Heart right ventricle (tissue), 16 donors: Measurements from ENCODE around the gene SLC19A2. TPM values are rescaled to one million over a fixed set of nuclear protein-coding genes. Genes with fewer than 3 reads are reported as not detected.

ENCODE experiments used
- ATAC-seq, 8 donors: fragments of 200-7000 bp; cut with Tn5 transposase; one replicate each; pipeline ENCODE4 v1.9.1; 2020; ENCODE audit warnings: mild to moderate bottlenecking in 8 of 8, moderate library complexity in 8 of 8, moderate number of reproducible peaks in 1 of 8
- DNase-seq, 2 donors: peaks; one replicate each; pipeline ENCODE4 v3.0.0-alpha.2; 2020
- H3K27ac ChIP-seq, 10 donors: fragments of 200-600 bp; sonication (generic) in 2 of 10; one replicate each; pipeline versions ENCODE4 v1.5.0 to v1.8.0; 2020 to 2022; ENCODE audit warnings: mild to moderate bottlenecking in 3 of 10
- H3K27me3 ChIP-seq, 7 donors: fragments of 200-600 bp; one replicate each; pipeline ENCODE4 v1.8.0; 2021 to 2022; ENCODE audit warnings: mild to moderate bottlenecking in 2 of 7
- H3K36me3 ChIP-seq, 9 donors: fragments of 200-600 bp; sonication (generic) in 1 of 9; one replicate each; pipeline versions ENCODE4 v1.5.0 to v1.8.0; 2020 to 2022; ENCODE audit warnings: mild to moderate bottlenecking in 2 of 9
- H3K4me1 ChIP-seq, 9 donors: fragments of 200-600 bp; sonication (generic) in 1 of 9; one replicate each; pipeline versions ENCODE4 v1.5.0 to v1.8.0; 2020 to 2022; ENCODE audit warnings: mild to moderate bottlenecking in 4 of 9
- H3K4me3 ChIP-seq, 10 donors: fragments of 200-600 bp; sonication (generic) in 2 of 10; one replicate each; pipeline versions ENCODE4 v1.5.0 to v1.8.0; 2020 to 2022; ENCODE audit warnings: mild to moderate bottlenecking in 7 of 10, moderate library complexity in 2 of 10
- H3K9me3 ChIP-seq, 11 donors: fragments of 200-600 bp in 10 of 11; sonication (generic) in 2 of 11; one replicate each; pipeline versions ENCODE4 v1.5.0 to v1.8.0; 2013 to 2022; ENCODE audit warnings: mild to moderate bottlenecking in 2 of 11, control low read depth in 1 of 11, moderate library complexity in 1 of 11
- CTCF ChIP-seq, 9 donors: fragments of 200-600 bp; sonication (generic) in 2 of 9; IDR thresholded peaks; one replicate each; pipeline versions ENCODE4 v1.5.0 to v1.8.0; 2021 to 2022; ENCODE audit warnings: antibody characterized with exemption in 9 of 9, mild to moderate bottlenecking in 5 of 9, moderate library complexity in 1 of 9
- WGBS, 2 donors: extraction: QIAGEN DNeasy Blood & Tissue Kit; methylation state at CpG; one replicate each; pipeline ENCODE4 v1.1.7; 2013; ENCODE audit warnings: inconsistent platforms in 1 of 2; 5-methylcytosine and 5-hydroxymethylcytosine counted together
- intact Hi-C, 10 donors: fragments of 100-400 bp; cut with DNase I; formaldehyde crosslinking; loops; one replicate each; pipeline versions ENCODE4 v1.11.1 to v1.14.2; 2022
- polyA plus RNA-seq, 2 donors: library from polyadenylated mRNA; stranded (reverse); fragments of 200-250 nt; gene quantifications; one replicate each; pipeline ENCODE4 v1.2.3, GENCODE V29; 2013
- total RNA-seq, 10 donors: library from RNA; stranded (reverse); fragmentation: NEBNext Ultra II Directional in 3 of 10; extraction: Animal tissue kit (Norgen Biotek cat#: 25700) in 3 of 10; gene quantifications; one replicate each; pipeline versions ENCODE4 v1.2.1 to v1.2.4, GENCODE V29; 2021 to 2023
- donor health status: Arrhythmogenic right ventricular cardiomyopathy.
- donor health status: ischemic (EF 13 %, LVEDD 7.1; RV severe dilation, severe dysfunction).
- donor health status: healthy with polysubstance abuse.
- donor health status: DM: no; HTN: yes; CAD: no.
- donor health status: DM: no; HTN: no; CAD: no.
- donor health status: ischemic (EF 25% LVEDD 6.9; RV normal size, moderate dysfunction).
- donor health status: ischemic (EF 25% LVEDD 5.7; RV mildly dilated, moderate dysfunction).
- donor health status: healthy.
- donor health status: DM: yes; HTN: yes; CAD: no.
- donor health status: Ischemic cardiomyopathy.
- donor health status: ischemic (EF 35%, LVEDD 5.7; RV mildly dilated, moderate dysfunction).
- donor health status: nonischemic (EF 11% LVEDD 7.7; RV severe dilation, severe dysfunction).
- donor health status: DM: yes; HTN: yes; CAD: no.
- donor health status: PGD.
- donor health status: ischemic (EF 29% LVEDD 5.4; RV normal size, mild dysfunction).
- donor health status: nonischemic (EF 23%, LVEDD 6.1; RV moderate dilation, normal function).

The SLC19A2 gene
- total and polyA plus RNA-seq, 12 donors = 7.6 to 43.2 (median 17.1) TPM

- peaks cover 0 to 10% (median 0%) of the 10 kb centered on the region in 9 donors for H3K4me1 ChIP-seq
- H3K27ac ChIP-seq = no peak overlapping the region
- TF ChIP-seq CTCF (IDR thresholded peaks at IDR 0.05) = no peak
- no peaks in the 10 kb centered on the region for H3K27me3 ChIP-seq
- no peak for ATAC-seq
- peaks cover 0 to 45% (median 0%) of the 10 kb centered on the region in 9 donors for H3K36me3 ChIP-seq
- WGBS, 2 donors = 97% methylated on average over 2 of the region's 2 CpGs
- intact Hi-C loops = no loop called here
- DNase-seq = no peak
- H3K9me3 ChIP-seq = no peaks in the 10 kb centered on the region
- no peak overlapping the region for H3K4me3 ChIP-seq
Measured at GRCh38 chr1:169517558-169518186, 31.9 kb upstream of the SLC19A2 start.

GRCh38 chr1:169515641-169516040, 29.9 kb upstream of the SLC19A2 start:
- no peaks in the 10 kb centered on the region for H3K27me3 ChIP-seq
- H3K9me3 ChIP-seq = no peaks in the 10 kb centered on the region
- H3K4me3 ChIP-seq = no peak overlapping the region
- ATAC-seq = no peak
- H3K27ac ChIP-seq = no peak overlapping the region
- intact Hi-C loops = no loop called here
- H3K4me1 ChIP-seq = peaks cover 0 to 16% (median 0%) of the 10 kb centered on the region in 9 donors
- no peak for DNase-seq
- TF ChIP-seq CTCF (IDR thresholded peaks at IDR 0.05) = no peak
- H3K36me3 ChIP-seq = peaks cover 0 to 39% (median 0%) of the 10 kb centered on the region in 9 donors

GRCh38 chr1:169514566-169515270, 29.0 kb upstream of the SLC19A2 start:
- Histone ChIP-seq H3K27me3 (no peaks in the 10 kb centered on the region), H3K4me1 (peaks cover 0 to 21% (median 0%) of the 10 kb centered on the region in 9 donors), H3K27ac (no peak overlapping the region), H3K36me3 (peaks cover 0 to 32% (median 0%) of the 10 kb centered on the region in 9 donors), H3K9me3 (no peaks in the 10 kb centered on the region), H3K4me3 (no peak overlapping the region)
- ATAC-seq = no peak
- 76 to 82% methylated on average over 2 of the region's 2 CpGs for WGBS, 2 donors
- intact Hi-C loops = no loop called here
- DNase-seq = no peak
- TF ChIP-seq CTCF (IDR thresholded peaks at IDR 0.05) = no peak

- Histone ChIP-seq H3K4me1 (peaks cover 0 to 35% (median 5%) of the 10 kb centered on the region in 9 donors), H3K27ac (peak overlapping the region in 2 of 10 donors; percentile 35 to 56), H3K36me3 (peaks cover 0 to 19% (median 0%) of the 10 kb centered on the region in 9 donors), H3K27me3 (no peaks in the 10 kb centered on the region), H3K9me3 (no peaks in the 10 kb centered on the region), H3K4me3 (no peak overlapping the region)
- intact Hi-C loops = no loop called here
- ATAC-seq (peak in 1 of 8 donors; percentile 66), DNase-seq (no peak)
- no peak for TF ChIP-seq CTCF (IDR thresholded peaks at IDR 0.05)
Measured at GRCh38 chr1:169513208-169513607, 27.5 kb upstream of the SLC19A2 start.
